Stimulated activated memory B cell treated with anti-CD40 and anti-IgM and Interleukin-4, amounts not matched to agents 10 μg/mL and 1 μg/mL and 100 μg/mL, for 72 hours (primary cell): ENCODE measurements around the gene WDR54.
"Not testable (repeated sequence)": the region's sequence is repeated elsewhere in the genome, so short reads cannot be mapped to it uniquely, and the experiment has no call there.

Experiments
- ATAC-seq: fragments of 150-1000 bp; cut with Tn5 transposase; 2 replicates; pipeline ENCODE4 v1.10.0; 2021
- H3K27ac Mint-ChIP-seq: one replicate; pipeline ENCODE4 v1.8.0; 2022; ENCODE audit warnings: mild to moderate bottlenecking, mixed read lengths
- H3K27me3 Mint-ChIP-seq: one replicate; pipeline ENCODE4 v1.8.0; 2022; ENCODE audit warnings: mixed read lengths
- H3K36me3 Mint-ChIP-seq: one replicate; pipeline ENCODE4 v1.8.0; 2022; ENCODE audit warnings: mixed read lengths
- H3K4me1 Mint-ChIP-seq: one replicate; pipeline ENCODE4 v1.8.0; 2022; ENCODE audit warnings: mixed read lengths
- H3K4me3 Mint-ChIP-seq: one replicate; pipeline ENCODE4 v1.8.0; 2022; ENCODE audit warnings: mild to moderate bottlenecking, moderate library complexity, mixed read lengths
- H3K9me3 Mint-ChIP-seq: one replicate; pipeline ENCODE4 v1.8.0; 2022; ENCODE audit warnings: mixed read lengths

Gene WDR54

DNA sequence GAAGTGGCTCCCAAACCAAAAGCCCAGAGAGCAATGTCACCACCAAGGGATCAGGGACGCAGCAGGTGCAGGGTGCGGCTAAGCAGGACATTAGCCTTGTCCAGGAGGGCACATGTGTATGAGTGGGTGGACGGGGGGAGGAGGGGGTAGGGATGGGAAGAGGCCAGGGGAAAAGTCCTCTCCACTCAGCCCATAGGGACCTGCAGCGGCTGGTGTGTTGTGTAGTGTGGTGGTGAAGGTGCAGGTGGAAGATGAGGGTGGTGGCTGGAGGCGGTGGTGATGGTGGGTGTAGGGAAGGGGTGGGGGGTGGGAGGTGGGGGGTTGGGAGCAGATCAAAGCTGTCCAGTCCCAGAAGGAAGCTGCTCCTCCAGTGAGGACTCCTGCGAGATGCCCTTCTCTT, 3.8 kb upstream of the WDR54 start:
- no peaks in the 10 kb centered on the region for H3K36me3 Mint-ChIP-seq
- peaks cover 66% of the 10 kb centered on the region for H3K4me1 Mint-ChIP-seq

DNA sequence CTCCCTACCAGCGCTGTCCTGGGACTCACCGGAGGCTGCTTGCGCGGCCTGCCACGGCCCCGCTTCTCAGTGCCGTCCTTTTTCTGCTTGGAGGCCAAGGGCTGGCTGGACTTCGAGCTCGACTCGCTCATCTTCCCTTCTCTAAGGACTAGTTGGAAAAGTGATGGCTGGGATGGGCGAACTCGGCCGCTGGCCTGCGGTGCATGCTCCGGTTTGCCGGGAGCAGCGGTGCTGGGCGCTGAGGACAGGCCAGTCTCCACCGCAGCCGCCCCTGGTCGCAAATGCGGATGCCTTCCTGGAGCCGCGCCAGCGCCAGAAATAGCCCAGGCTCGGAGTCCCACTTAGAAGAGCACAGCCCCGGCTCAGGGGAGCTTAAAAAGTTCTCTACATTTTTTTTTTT, 3.2 kb upstream of the WDR54 start:
- Mint-ChIP-seq H3K27me3 (no peaks in the 10 kb centered on the region), H3K9me3 (no peaks in the 10 kb centered on the region), H3K36me3 (no peaks in the 10 kb centered on the region), H3K4me1 (peaks cover 68% of the 10 kb centered on the region), H3K27ac (peak overlapping the region; percentile 11), H3K4me3 (no peak overlapping the region)
- no peak for ATAC-seq

More for the DNA sequence above, 3.8 kb upstream of the WDR54 start:
- ATAC-seq = no peak
- H3K27ac Mint-ChIP-seq = peak overlapping the region; percentile 11
- no peaks in the 10 kb centered on the region for H3K9me3 Mint-ChIP-seq
- no peaks in the 10 kb centered on the region for H3K27me3 Mint-ChIP-seq
- no peak overlapping the region for H3K4me3 Mint-ChIP-seq

DNA sequence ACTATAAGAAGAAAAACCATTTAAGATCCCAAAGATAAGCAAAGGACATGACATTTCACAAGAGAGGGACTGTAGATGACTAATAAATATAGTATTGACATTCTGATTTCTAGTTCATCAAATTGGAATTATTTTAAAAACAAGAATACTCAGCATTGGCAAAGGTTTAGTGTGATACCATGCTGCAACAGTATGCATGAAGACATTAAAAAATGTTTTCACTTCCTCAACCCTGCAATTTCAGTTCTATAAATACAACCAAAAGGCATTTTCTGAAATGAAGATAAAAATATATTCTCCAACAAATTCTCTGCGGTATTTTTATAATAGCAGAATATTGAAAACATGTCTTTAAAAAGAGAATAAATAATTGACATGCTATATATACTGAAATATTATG, 2.2 kb upstream of the WDR54 start:
- peaks cover under 1% of the 10 kb centered on the region for H3K36me3 Mint-ChIP-seq
- no peak for ATAC-seq
- no peaks in the 10 kb centered on the region for H3K9me3 Mint-ChIP-seq
- H3K4me3 Mint-ChIP-seq = no peak overlapping the region
- H3K27me3 Mint-ChIP-seq = no peaks in the 10 kb centered on the region
- peaks cover 61% of the 10 kb centered on the region for H3K4me1 Mint-ChIP-seq
- peak overlapping the region; percentile 89 for H3K27ac Mint-ChIP-seq

DNA sequence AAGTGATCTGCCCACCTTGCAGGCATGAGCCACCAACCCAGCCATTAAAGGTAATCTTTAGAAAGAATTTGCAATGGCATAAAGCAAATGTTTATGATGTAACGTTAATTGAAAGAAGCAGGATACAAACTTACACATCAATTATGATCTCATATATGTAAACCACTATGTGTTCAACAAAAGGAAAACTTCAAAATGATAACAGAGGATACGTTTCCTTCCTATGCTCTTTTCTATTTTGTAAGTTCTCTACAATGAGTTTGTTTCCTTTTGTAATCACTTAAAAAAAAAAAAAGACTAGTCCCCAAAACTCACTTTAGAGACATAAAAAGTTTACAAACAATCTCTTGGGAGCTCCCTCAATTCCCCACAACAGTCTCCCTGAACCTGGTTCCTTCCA, 1.5 kb upstream of the WDR54 start:
- H3K4me1 Mint-ChIP-seq = peaks cover 57% of the 10 kb centered on the region
- H3K9me3 Mint-ChIP-seq = no peaks in the 10 kb centered on the region
- peak overlapping the region; percentile 0 for H3K4me3 Mint-ChIP-seq
- no peaks in the 10 kb centered on the region for H3K27me3 Mint-ChIP-seq
- peaks cover 7% of the 10 kb centered on the region for H3K36me3 Mint-ChIP-seq
- H3K27ac Mint-ChIP-seq = peak overlapping the region; percentile 89
- ATAC-seq = no peak

DNA sequence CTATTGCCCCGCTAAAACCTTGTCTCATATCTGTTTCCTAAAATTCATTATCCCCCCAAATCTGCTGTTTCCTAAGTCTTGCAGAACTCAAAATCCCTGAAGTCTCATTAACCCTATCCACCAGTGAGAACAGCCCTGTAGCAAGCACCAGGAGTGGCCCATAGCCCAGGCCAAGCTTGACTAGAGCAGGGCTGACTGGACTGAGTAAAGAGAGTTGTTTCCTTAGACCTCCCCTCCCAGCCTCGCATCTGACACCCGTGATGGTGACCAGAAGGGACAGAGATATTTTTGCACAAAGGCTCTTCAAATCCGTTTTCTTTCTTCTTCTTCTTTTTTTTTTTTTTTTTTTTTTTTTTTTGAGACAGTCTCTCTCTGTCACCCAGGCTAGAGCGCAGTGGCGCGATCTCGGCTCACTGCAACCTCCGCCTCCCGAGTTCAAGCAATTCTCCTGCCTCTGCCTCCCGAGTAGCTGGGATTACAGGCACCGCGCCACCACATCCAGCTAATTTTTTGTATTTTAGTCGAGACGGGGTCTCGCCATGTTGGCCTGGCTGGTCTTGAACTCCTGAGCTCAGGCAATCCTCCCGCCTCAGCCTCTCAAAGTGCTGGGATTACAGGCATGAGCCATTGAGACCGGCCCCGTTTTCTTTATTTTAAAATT, 957 bp upstream of the WDR54 start:
- not testable (repeated sequence) for ATAC-seq, H3K27me3 Mint-ChIP-seq, H3K9me3 Mint-ChIP-seq
- H3K4me3 Mint-ChIP-seq = peak overlapping the region; percentile 96
- H3K27ac Mint-ChIP-seq = peak overlapping the region; percentile 89
- H3K36me3 Mint-ChIP-seq = peaks cover 13% of the 10 kb centered on the region
- H3K4me1 Mint-ChIP-seq = peaks cover 57% of the 10 kb centered on the region

DNA sequence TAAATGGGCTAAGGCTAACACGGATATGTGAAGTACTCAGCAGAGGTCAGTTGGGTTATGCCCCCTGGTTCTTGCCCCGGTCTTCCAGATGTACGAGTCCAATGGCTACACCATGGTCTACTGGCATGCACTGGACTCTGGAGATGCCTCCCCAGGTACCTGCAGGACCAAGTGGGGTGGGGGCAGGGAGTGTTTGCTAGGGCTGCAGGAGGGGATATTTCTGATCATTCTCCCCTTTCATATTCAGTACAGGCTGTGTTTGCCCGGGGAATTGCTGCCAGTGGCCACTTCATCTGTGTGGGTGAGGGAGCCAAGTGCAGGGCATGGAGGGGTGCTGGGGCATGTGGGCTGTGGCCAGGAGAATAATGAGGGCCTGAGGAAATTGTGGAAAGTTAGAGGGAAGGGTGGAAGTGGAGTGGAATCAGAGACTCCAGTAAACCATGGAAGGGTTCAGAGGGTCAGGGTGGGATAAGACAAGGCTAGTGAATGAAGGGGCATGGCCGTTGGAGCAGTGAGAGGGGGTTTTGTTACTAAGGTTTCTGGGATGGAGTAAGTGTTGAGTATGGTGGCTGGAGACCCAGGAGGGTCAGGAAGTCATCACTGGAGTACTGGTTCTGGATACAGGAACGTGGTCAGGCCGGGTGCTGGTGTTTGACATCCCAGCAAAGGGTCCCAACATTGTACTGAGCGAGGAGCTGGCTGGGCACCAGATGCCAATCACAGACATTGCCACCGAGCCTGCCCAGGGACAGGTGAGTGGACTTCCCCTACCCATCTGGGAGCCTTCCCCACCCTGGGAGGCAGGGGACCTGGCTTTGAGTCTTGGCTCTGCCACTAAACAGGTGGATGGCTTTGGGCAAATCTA, 1.9 kb downstream of the WDR54 start:
- H3K9me3 Mint-ChIP-seq = no peaks in the 10 kb centered on the region
- no peak for ATAC-seq
- H3K27me3 Mint-ChIP-seq = no peaks in the 10 kb centered on the region
- peak overlapping the region; percentile 89 for H3K27ac Mint-ChIP-seq
- H3K4me3 Mint-ChIP-seq = peak overlapping the region; percentile 96
- H3K36me3 Mint-ChIP-seq = peaks cover 36% of the 10 kb centered on the region
- H3K4me1 Mint-ChIP-seq = peaks cover 36% of the 10 kb centered on the region

DNA sequence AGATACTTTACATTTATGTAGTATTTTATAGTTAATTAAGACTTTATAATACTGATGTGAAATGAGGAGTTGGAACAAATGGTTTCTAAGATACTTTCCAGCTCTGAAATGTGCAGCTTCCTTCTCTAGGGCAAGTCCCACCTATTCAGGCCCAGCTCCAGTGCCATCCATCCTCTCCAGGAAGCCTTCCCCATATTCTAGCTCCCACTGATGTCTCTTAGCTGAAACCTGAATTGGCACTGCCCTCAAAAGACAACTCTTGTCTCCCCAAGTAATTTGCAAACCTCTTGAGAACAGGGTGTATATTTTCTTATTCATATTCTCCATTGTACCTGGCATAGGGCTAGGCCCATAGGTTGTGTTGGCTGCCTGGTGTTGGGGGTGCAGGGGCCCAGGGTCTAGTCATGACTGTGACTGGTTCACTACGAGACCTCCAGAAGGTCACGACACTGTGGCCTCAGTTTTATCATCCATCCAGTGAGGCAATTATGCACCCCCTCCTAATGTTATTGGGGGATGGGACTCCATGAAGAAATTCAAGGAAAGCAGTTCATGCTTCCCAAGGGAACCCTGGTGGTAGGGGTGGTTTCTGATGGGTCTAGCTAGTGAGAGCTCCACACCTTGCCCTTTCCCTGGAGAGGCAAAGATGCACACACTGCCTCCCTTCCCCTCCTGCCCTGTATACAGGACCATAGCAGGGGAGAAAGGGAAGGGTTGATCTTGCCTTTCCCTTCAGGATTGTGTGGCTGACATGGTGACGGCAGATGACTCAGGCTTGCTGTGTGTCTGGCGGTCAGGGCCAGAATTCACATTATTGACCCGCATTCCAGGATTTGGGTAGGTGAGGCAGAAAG, 2.8 kb downstream of the WDR54 start:
- H3K4me3 Mint-ChIP-seq = no peak overlapping the region
- no peaks in the 10 kb centered on the region for H3K9me3 Mint-ChIP-seq
- H3K27ac Mint-ChIP-seq = no peak overlapping the region
- H3K27me3 Mint-ChIP-seq = no peaks in the 10 kb centered on the region
- no peak for ATAC-seq
- H3K36me3 Mint-ChIP-seq = peaks cover 39% of the 10 kb centered on the region
- peaks cover 36% of the 10 kb centered on the region for H3K4me1 Mint-ChIP-seq

DNA sequence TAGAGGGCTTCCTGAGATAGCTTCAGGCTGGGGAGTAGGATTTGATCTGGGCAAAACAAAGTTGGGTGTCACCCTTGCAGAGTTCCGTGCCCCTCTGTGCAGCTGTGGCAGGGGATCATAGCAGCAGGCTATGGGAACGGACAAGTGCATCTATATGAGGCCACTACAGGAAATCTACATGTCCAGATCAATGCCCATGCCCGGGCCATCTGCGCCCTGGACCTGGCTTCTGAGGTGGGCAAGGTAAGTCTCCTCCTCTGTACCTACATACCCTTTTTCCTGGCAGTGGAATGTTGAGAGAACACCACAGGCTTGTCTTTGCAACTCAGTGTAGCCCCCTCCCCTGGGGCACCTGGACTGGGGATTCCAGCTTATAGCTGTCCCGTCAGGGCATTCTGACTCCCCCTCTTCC, 3.5 kb downstream of the WDR54 start:
- Mint-ChIP-seq H3K27me3 (no peaks in the 10 kb centered on the region), H3K36me3 (peaks cover 40% of the 10 kb centered on the region), H3K4me3 (no peak overlapping the region), H3K4me1 (peaks cover 31% of the 10 kb centered on the region), H3K9me3 (no peaks in the 10 kb centered on the region), H3K27ac (no peak overlapping the region)
- no peak for ATAC-seq

DNA sequence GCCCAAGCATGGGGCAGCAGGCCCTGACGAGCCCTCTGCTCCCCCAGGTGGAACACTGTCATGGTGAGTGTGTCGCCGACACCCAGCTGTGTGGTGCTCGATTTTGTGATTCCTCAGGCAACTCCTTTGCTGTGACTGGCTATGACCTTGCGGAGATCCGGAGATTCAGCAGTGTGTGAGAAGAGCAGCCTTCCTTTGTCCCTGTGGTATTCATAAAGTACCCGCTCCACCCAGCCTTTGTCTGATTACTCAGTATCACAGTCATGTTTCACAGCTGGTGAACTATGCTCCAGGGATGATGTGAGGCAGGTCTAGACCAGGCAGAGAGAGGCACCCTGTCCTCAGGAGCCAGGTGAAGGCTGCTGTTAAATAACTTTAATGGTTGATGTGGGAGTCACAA, 4.0 kb downstream of the WDR54 start:
- no peak for ATAC-seq
- H3K27me3 Mint-ChIP-seq = no peaks in the 10 kb centered on the region
- H3K9me3 Mint-ChIP-seq = no peaks in the 10 kb centered on the region
- peaks cover 43% of the 10 kb centered on the region for H3K36me3 Mint-ChIP-seq
- no peak overlapping the region for H3K4me3 Mint-ChIP-seq
- H3K4me1 Mint-ChIP-seq = peaks cover 26% of the 10 kb centered on the region
- H3K27ac Mint-ChIP-seq = no peak overlapping the region

DNA sequence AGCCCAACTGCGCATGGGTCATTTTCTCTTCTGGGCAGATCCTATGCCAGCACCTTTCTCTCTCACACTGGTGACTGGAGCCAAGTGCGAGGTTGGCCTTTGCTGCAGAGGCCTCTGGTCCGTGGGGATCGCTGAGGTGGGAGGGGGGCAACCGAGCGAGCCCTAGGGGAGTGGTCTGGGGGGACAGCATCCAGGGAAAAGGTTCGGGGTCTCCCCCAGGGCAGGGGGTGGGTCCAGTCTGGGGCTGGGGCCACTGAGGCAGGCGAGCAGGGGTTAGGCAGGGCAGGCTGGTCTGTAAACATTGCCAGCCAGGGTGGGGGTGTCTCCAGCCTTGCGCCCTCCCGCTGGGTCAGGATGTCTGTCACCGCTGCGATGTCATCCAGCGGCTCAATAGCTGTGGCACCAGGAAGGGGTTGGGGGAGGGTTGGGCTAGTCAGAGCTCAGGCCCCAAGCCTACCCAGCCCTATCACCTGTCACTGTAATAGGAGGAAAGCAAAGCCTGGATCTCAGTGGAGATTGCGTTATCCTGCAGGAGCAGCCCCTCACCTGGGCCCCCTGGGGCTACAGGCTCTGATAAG, 4.7 kb downstream of the WDR54 start:
- H3K4me3 Mint-ChIP-seq = no peak overlapping the region
- no peaks in the 10 kb centered on the region for H3K9me3 Mint-ChIP-seq
- ATAC-seq = no peak
- peaks cover 19% of the 10 kb centered on the region for H3K4me1 Mint-ChIP-seq
- no peak overlapping the region for H3K27ac Mint-ChIP-seq
- H3K27me3 Mint-ChIP-seq = no peaks in the 10 kb centered on the region
- H3K36me3 Mint-ChIP-seq = peaks cover 43% of the 10 kb centered on the region

DNA sequence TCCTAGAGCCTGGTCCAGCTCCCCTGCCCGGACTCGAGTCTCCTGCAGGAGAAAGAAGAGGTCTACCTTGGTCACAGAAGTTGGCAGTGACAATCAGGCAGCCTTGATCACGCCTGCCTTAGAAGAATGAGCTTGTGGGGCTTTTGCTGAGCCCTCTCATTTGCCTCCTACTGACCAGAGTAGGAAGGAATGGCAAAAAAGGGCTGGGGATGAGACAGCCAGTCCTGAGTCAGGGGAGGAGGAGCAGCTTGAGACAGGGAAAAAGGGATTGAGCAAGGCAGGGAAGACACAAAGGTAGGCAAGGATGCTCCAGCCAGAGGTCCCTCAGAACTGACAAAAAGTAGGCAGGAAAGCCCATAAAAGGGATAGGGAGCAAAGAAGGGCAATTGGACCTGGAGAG, 6.0 kb downstream of the WDR54 start:
- H3K36me3 Mint-ChIP-seq = peaks cover 43% of the 10 kb centered on the region
- no peak overlapping the region for H3K27ac Mint-ChIP-seq
- H3K4me3 Mint-ChIP-seq = no peak overlapping the region
- H3K9me3 Mint-ChIP-seq = no peaks in the 10 kb centered on the region
- no peaks in the 10 kb centered on the region for H3K27me3 Mint-ChIP-seq
- ATAC-seq = no peak
- H3K4me1 Mint-ChIP-seq = peaks cover 11% of the 10 kb centered on the region

DNA sequence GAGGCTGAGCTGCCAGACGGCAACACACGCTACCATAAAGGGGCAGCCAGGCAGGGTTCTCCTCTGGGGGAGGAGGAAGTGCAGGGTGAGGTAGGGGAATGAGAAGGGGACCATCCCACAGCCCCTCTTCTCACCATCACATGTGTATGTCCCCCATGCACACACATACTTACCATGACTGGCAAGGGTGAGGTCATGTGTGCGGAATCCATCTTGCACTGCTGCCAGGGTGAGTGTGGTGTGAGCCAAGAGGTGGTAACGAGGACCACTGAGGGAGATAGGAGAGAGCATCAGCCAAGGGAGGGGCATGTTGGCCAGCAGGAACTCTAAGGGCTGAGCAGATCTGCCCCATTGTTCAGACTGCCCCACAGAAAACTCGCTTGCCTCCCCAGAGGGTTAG, 7.1 kb downstream of the WDR54 start:
- Mint-ChIP-seq H3K27ac (no peak overlapping the region), H3K4me3 (no peak overlapping the region), H3K4me1 (no peaks in the 10 kb centered on the region), H3K9me3 (no peaks in the 10 kb centered on the region), H3K36me3 (peaks cover 43% of the 10 kb centered on the region), H3K27me3 (no peaks in the 10 kb centered on the region)
- no peak for ATAC-seq

DNA sequence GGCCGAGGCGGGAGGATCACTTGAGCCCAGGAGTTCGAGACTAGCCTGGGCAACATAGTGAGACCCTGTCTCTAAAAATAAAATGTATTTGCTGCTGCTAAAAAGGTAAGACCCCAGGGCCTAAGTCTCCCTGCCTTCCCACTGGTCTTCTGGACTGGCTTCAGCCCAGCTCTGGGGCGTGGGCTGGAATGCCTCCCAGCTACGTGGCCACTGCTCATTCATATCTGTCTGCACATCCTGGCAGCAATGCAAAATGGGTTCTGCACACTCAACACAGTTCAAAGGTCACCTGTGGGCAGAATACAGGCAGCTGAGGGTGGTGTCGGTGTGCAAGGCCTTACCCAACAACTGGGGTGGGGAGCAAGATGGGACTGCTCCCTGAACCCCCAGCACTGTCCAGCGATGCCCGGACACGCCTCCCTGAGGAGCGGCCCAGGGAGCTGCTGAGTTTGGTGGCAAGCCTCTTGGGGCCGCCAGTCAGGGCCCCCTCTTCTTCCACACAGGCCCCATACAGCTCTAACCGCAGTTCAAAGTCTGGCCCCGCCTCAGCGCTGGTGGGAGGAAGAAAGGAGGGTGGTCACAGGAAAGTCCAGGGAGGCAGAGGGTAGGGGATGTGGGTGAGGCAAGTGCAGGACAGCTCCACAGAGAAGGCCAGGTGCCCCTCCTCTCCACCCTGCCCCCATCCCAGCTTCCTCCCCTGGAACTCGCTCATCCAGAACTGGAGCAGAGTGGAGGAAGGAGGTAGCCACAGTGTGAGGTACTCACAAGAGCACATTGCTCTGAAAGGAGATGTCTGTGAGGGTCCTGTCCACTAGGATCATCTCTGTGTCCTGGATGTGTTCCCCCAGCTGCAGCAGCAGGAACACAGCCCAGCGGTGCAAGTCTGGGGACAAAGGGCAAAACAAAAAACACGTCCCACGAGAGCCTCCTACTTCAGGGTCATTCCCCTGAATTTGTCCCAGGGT, 8.2 kb downstream of the WDR54 start:
- no peak for ATAC-seq
- no peak overlapping the region for H3K4me3 Mint-ChIP-seq
- no peaks in the 10 kb centered on the region for H3K4me1 Mint-ChIP-seq
- no peak overlapping the region for H3K27ac Mint-ChIP-seq
- H3K9me3 Mint-ChIP-seq = no peaks in the 10 kb centered on the region
- H3K27me3 Mint-ChIP-seq = no peaks in the 10 kb centered on the region
- peaks cover 38% of the 10 kb centered on the region for H3K36me3 Mint-ChIP-seq

DNA sequence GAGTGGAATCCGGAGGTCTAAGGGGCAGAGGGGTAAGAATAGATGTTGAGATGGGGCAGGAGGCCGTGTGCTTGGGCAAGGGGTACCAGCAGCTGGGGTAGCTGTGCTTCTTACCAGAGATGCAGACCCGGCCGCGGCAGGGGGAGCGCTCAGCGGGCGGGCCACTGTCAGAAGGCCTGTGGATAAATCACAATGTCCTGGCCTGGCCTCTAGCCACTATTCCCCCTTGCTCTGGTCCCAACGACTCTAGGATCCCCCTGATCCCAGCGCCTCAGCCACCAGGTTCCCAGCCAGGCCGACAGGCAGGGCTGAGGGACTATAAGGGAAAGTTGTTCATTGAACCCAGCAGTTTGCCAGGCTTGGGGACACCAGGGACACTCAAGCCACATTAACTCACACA, 9.0 kb downstream of the WDR54 start:
- Mint-ChIP-seq H3K36me3 (peaks cover 31% of the 10 kb centered on the region), H3K4me1 (no peaks in the 10 kb centered on the region), H3K27me3 (no peaks in the 10 kb centered on the region), H3K27ac (no peak overlapping the region), H3K4me3 (no peak overlapping the region), H3K9me3 (no peaks in the 10 kb centered on the region)
- no peak for ATAC-seq
